Peyer's patch (tissue), 4 donors: Measurements from ENCODE around the gene NDUFA11. TPM values are rescaled to one million over a fixed set of nuclear protein-coding genes. Genes with fewer than 3 reads are reported as not detected.
"Not testable (repeated sequence)": the region's sequence is repeated elsewhere in the genome, so short reads cannot be mapped to it uniquely, and the experiment has no call there.

Experiments used
- DNase-seq, 3 donors: peaks; one replicate each; pipeline ENCODE4 v3.0.0-alpha.2; 2017 to 2019
- H3K27ac ChIP-seq, 4 donors: fragments of 200-600 bp; sonication (generic); one replicate each; pipeline ENCODE4 v1.5.1; 2016 to 2019
- H3K27me3 ChIP-seq, 2 donors: fragments of 200-600 bp; sonication (generic); one replicate each; pipeline ENCODE4 v1.5.1; 2019
- H3K36me3 ChIP-seq, 3 donors: fragments of 200-600 bp; sonication (generic); one replicate each; pipeline ENCODE4 v1.5.1; 2016 to 2019
- H3K4me1 ChIP-seq, 4 donors: fragments of 200-600 bp; sonication (generic); one replicate each; pipeline ENCODE4 v1.5.1; 2016 to 2019
- H3K4me3 ChIP-seq, 4 donors: fragments of 200-600 bp; sonication (generic); 1 replicate in 3 of 4; 2 replicates in 1 of 4; pipeline ENCODE4 v1.5.1; 2016 to 2019; ENCODE audit warnings: mild to moderate bottlenecking in 1 of 4
- H3K9me3 ChIP-seq, 4 donors: fragments of 200-600 bp; sonication (generic); one replicate each; pipeline ENCODE4 v1.5.1; 2016 to 2019; ENCODE audit warnings: mild to moderate bottlenecking in 1 of 4
- CTCF ChIP-seq, 6 experiments: fragments of 450-650 bp in 4 of 6; fragments of 200-600 bp in 2 of 6; sonication (generic) in 1 of 6; IDR thresholded peaks; one replicate each; pipeline ENCODE4 v1.5.1; 2017 to 2019; ENCODE audit warnings: antibody characterized with exemption in 6 of 6, mild to moderate bottlenecking in 3 of 6, moderate library complexity in 1 of 6
- POLR2A ChIP-seq, 2 donors: fragments of 450-650 bp; IDR thresholded peaks; one replicate each; pipeline ENCODE4 v1.5.1; 2017; ENCODE audit warnings: antibody characterized with exemption in 2 of 2, mild to moderate bottlenecking in 2 of 2, moderate library complexity in 2 of 2
- total RNA-seq, 4 donors: library from RNA; depleted of rRNA; stranded (reverse); fragments of >200 nt; gene quantifications; one replicate each; pipeline ENCODE4 v1.1.0, GENCODE V29; 2016

The NDUFA11 gene
- total RNA-seq, 4 donors from 2014 or later = 101 to 194 (median 169) TPM

- Histone ChIP-seq H3K4me3 (no peak overlapping the region), H3K36me3 (peaks cover 0 to 2% (median 0%) of the 10 kb centered on the region in 3 donors), H3K9me3 (no peaks in the 10 kb centered on the region), H3K27me3 (no peaks in the 10 kb centered on the region), H3K27ac (peak overlapping the region in 1 of 4 donors; percentile 39), H3K4me1 (peaks cover 0 to 20% (median 0%) of the 10 kb centered on the region in 4 donors)
- TF ChIP-seq POLR2A (IDR thresholded peaks at IDR 0.05) (no peak), CTCF (IDR thresholded peaks at IDR 0.05) (no peak)
- no peak for DNase-seq
Measured at GRCh38 chr19:5889288-5889971, 14.2 kb downstream of the NDUFA11 start.

- peaks cover 0 to 13% (median 0%) of the 10 kb centered on the region in 4 donors for H3K4me1 ChIP-seq
- not testable (repeated sequence) for H3K9me3 ChIP-seq
Measured at GRCh38 chr19:5884065-5884811, 19.4 kb downstream of the NDUFA11 start.

GRCh38 chr19:5883157-5883873 lies 20.3 kb downstream of the NDUFA11 start:
- H3K27me3 ChIP-seq, H3K27ac ChIP-seq, H3K4me3 ChIP-seq, H3K9me3 ChIP-seq, DNase-seq, H3K36me3 ChIP-seq: not testable (repeated sequence)
- H3K4me1 ChIP-seq = peaks cover 0 to 13% (median 0%) of the 10 kb centered on the region in 4 donors

More at GRCh38 chr19:5884065-5884811, 19.4 kb downstream of the NDUFA11 start:
- H3K4me3 ChIP-seq, H3K27me3 ChIP-seq, H3K36me3 ChIP-seq, DNase-seq, H3K27ac ChIP-seq: not testable (repeated sequence)

GRCh38 chr19:5882421-5882968 lies 21.1 kb downstream of the NDUFA11 start:
- DNase-seq = no peak
- Histone ChIP-seq H3K4me1 (peaks cover 0 to 13% (median 0%) of the 10 kb centered on the region in 4 donors), H3K9me3 (no peaks in the 10 kb centered on the region), H3K4me3 (no peak overlapping the region), H3K36me3 (no peaks in the 10 kb centered on the region), H3K27ac (no peak overlapping the region), H3K27me3 (no peaks in the 10 kb centered on the region)
- TF ChIP-seq POLR2A (IDR thresholded peaks at IDR 0.05) (no peak), CTCF (IDR thresholded peaks at IDR 0.05) (no peak)

- Histone ChIP-seq H3K36me3 (no peaks in the 10 kb centered on the region), H3K4me1 (peaks cover 0 to 13% (median 0%) of the 10 kb centered on the region in 4 donors), H3K9me3 (no peaks in the 10 kb centered on the region), H3K27me3 (no peaks in the 10 kb centered on the region), H3K4me3 (no peak overlapping the region), H3K27ac (no peak overlapping the region)
- TF ChIP-seq CTCF (IDR thresholded peaks at IDR 0.05) (no peak), POLR2A (IDR thresholded peaks at IDR 0.05) (no peak)
- DNase-seq = no peak
Measured at GRCh38 chr19:5881543-5882299, 21.9 kb downstream of the NDUFA11 start.

GRCh38 chr19:5880604-5881078 lies 22.9 kb downstream of the NDUFA11 start:
- TF ChIP-seq POLR2A (IDR thresholded peaks at IDR 0.05) (no peak), CTCF (IDR thresholded peaks at IDR 0.05) (no peak)
- Histone ChIP-seq H3K4me3 (no peak overlapping the region), H3K27me3 (no peaks in the 10 kb centered on the region), H3K9me3 (no peaks in the 10 kb centered on the region), H3K4me1 (peaks cover 0 to 13% (median 0%) of the 10 kb centered on the region in 4 donors), H3K36me3 (no peaks in the 10 kb centered on the region), H3K27ac (peak overlapping the region in 3 of 4 donors; percentile 19 to 58 (median 42))
- DNase-seq = peak in 1 of 3 donors; percentile 64
